OCI-LY1 (cell line): ENCODE results near the gene B4GALNT2.
"Not testable (repeated sequence)": the region's sequence is repeated elsewhere in the genome, so short reads cannot be mapped to it uniquely, and the experiment has no call there.

ENCODE experiments used
- H2AFZ ChIP-seq: fragments of 200-600 bp; sonication (generic), shearing (Covaris generic); 2 replicates; pipeline ENCODE4 v1.6.0; 2014; ENCODE audit warnings: antibody characterized with exemption, mild to moderate bottlenecking, low read length
- H3F3A ChIP-seq: fragments of 200-600 bp; sonication (generic), shearing (Covaris generic); 2 replicates; pipeline ENCODE4 v1.6.0; 2014; ENCODE audit warnings: mild to moderate bottlenecking, antibody characterized with exemption, low read length, moderate library complexity; ENCODE audit not compliant: insufficient read depth
- H3K27ac ChIP-seq: fragments of 200-600 bp; sonication (generic); 2 replicates; pipeline ENCODE4 v1.5.1; 2014; ENCODE audit warnings: low read length, mixed run types, mild to moderate bottlenecking, low read depth; ENCODE audit not compliant: poor library complexity, severe bottlenecking
- H3K27me3 ChIP-seq: fragments of 200-600 bp; sonication (generic); 2 replicates; pipeline ENCODE4 v1.6.0; 2014; ENCODE audit warnings: antibody characterized with exemption, mild to moderate bottlenecking, low read length, moderate library complexity; ENCODE audit not compliant: insufficient read depth
- H3K36me3 ChIP-seq: fragments of 200-600 bp; sonication (generic); 2 replicates; pipeline ENCODE4 v1.6.1; 2014; ENCODE audit warnings: mild to moderate bottlenecking, antibody characterized with exemption, low read length, moderate library complexity, mixed read lengths; ENCODE audit not compliant: insufficient read depth
- H3K4me1 ChIP-seq: fragments of 200-600 bp; sonication (generic); 2 replicates; pipeline ENCODE4 v1.5.1; 2014; ENCODE audit warnings: mild to moderate bottlenecking, low read length, moderate library complexity; ENCODE audit not compliant: insufficient read depth, severe bottlenecking
- H3K4me2 ChIP-seq: fragments of 200-600 bp; sonication (generic), shearing (Covaris generic); 2 replicates; pipeline ENCODE4 v1.6.1; 2014; ENCODE audit warnings: low read length
- H3K4me3 ChIP-seq: fragments of 200-600 bp; sonication (generic); 2 replicates; pipeline ENCODE4 v1.5.1; 2014; ENCODE audit warnings: low read length, low read depth, mild to moderate bottlenecking, mixed read lengths; ENCODE audit not compliant: poor library complexity, severe bottlenecking
- H3K79me2 ChIP-seq: fragments of 200-600 bp; shearing (Covaris generic); 2 replicates; pipeline ENCODE4 v1.6.1; 2016; ENCODE audit warnings: mixed run types, low read length, mixed read lengths; ENCODE audit not compliant: insufficient read depth
- H3K9ac ChIP-seq: fragments of 200-600 bp; sonication (generic), shearing (Covaris generic); 2 replicates; pipeline ENCODE4 v1.6.1; 2014; ENCODE audit warnings: mild to moderate bottlenecking, low read length, mixed read lengths
- H3K9me2 ChIP-seq: fragments of 200-600 bp; sonication (generic), shearing (Covaris generic); 2 replicates; pipeline ENCODE4 v1.6.1; 2014; ENCODE audit warnings: low read depth, mild to moderate bottlenecking, low read length, mixed read lengths
- H3K9me3 ChIP-seq: fragments of 200-600 bp; shearing (Covaris generic); 2 replicates; pipeline ENCODE4 v1.6.1; 2014; ENCODE audit warnings: low read length, mixed read lengths
- H4K20me1 ChIP-seq: fragments of 200-600 bp; sonication (generic), shearing (Covaris generic); 2 replicates; pipeline ENCODE4 v1.6.0; 2016; ENCODE audit warnings: mild to moderate bottlenecking, low read length; ENCODE audit not compliant: insufficient read depth
- CTCF ChIP-seq: fragments of 200-600 bp; sonication (generic), shearing (Covaris generic); IDR thresholded peaks from 2 replicates; pipeline ENCODE4 v1.5.1; 2017; ENCODE audit warnings: mild to moderate bottlenecking, antibody characterized with exemption, low read length, moderate library complexity, mixed read lengths
- EZH2 ChIP-seq: fragments of 200-600 bp; sonication (generic), shearing (Covaris generic); IDR thresholded peaks from 2 replicates; pipeline ENCODE4 v1.8.0; 2017; ENCODE audit warnings: borderline replicate concordance, mixed run types, mild to moderate bottlenecking, antibody characterized with exemption, low read length, moderate library complexity, mixed read lengths

Gene B4GALNT2

GRCh38 chr17:49093131-49093530 lies 39.4 kb upstream of the B4GALNT2 start:
- Histone ChIP-seq H2AFZ (no peak overlapping the region), H3K9ac (no peak overlapping the region), H3F3A (no peaks in the 10 kb centered on the region), H3K4me3 (no peak overlapping the region), H3K9me2 (no peaks in the 10 kb centered on the region), H3K9me3 (no peaks in the 10 kb centered on the region), H3K27me3 (no peaks in the 10 kb centered on the region), H3K4me1 (no peaks in the 10 kb centered on the region), H3K4me2 (no peak overlapping the region), H3K27ac (no peak overlapping the region), H3K79me2 (no peaks in the 10 kb centered on the region), H3K36me3 (no peaks in the 10 kb centered on the region), H4K20me1 (no peaks in the 10 kb centered on the region)
- no peak for TF ChIP-seq EZH2
- TF ChIP-seq CTCF, result no peak

- H3K4me2 ChIP-seq, result no peak overlapping the region
- no peaks in the 10 kb centered on the region for H3F3A ChIP-seq
- H3K27ac ChIP-seq, result no peak overlapping the region
- H3K4me3 ChIP-seq, result no peak overlapping the region
- H2AFZ ChIP-seq, result no peak overlapping the region
- no peaks in the 10 kb centered on the region for H3K9me3 ChIP-seq
- no peak for TF ChIP-seq CTCF
- no peak for TF ChIP-seq EZH2
- no peaks in the 10 kb centered on the region for H3K79me2 ChIP-seq
- H4K20me1 ChIP-seq, result no peaks in the 10 kb centered on the region
- H3K9me2 ChIP-seq, result no peaks in the 10 kb centered on the region
- H3K36me3 ChIP-seq, result no peaks in the 10 kb centered on the region
- H3K9ac ChIP-seq, result no peak overlapping the region
- no peaks in the 10 kb centered on the region for H3K4me1 ChIP-seq
- 0 out of 2 replicates have a peak, but pooled peaks cover 8% of the 10 kb centered on the region for H3K27me3 ChIP-seq
Observed at GRCh38 chr17:49100601-49101000, 32.0 kb upstream of the B4GALNT2 start.

GRCh38 chr17:49101054-49101534 lies 31.5 kb upstream of the B4GALNT2 start:
- Histone ChIP-seq H3K4me3 (no peak overlapping the region), H3K4me1 (no peaks in the 10 kb centered on the region), H4K20me1 (no peaks in the 10 kb centered on the region), H3K9me2 (no peaks in the 10 kb centered on the region), H3K4me2 (no peak overlapping the region), H3F3A (no peaks in the 10 kb centered on the region), H3K9me3 (no peaks in the 10 kb centered on the region), H3K27me3 (0 out of 2 replicates have a peak, but pooled peaks cover 8% of the 10 kb centered on the region), H2AFZ (no peak overlapping the region), H3K36me3 (no peaks in the 10 kb centered on the region), H3K79me2 (no peaks in the 10 kb centered on the region), H3K9ac (no peak overlapping the region), H3K27ac (no peak overlapping the region)
- TF ChIP-seq EZH2 (no peak), CTCF (no peak)

GRCh38 chr17:49103360-49103759 lies 29.2 kb upstream of the B4GALNT2 start:
- H3K9me2 ChIP-seq, H4K20me1 ChIP-seq, H3K9ac ChIP-seq, H3K4me2 ChIP-seq, H3K79me2 ChIP-seq, H3K27ac ChIP-seq, H3K9me3 ChIP-seq, H3K4me3 ChIP-seq, H3F3A ChIP-seq, H2AFZ ChIP-seq, H3K36me3 ChIP-seq, H3K4me1 ChIP-seq: not testable (repeated sequence)
- 0 out of 2 replicates have a peak, but pooled peaks cover 14% of the 10 kb centered on the region for H3K27me3 ChIP-seq
